NT2/D1 (cell line): ENCODE results near the gene SLC1A7.

Experiments
- DNase-seq: peaks from one replicate; pipeline ENCODE4 v3.0.0-alpha.2; 2011; ENCODE audit warnings: low read depth, low spot score
- H3K27me3 ChIP-seq: 2 replicates; pipeline ENCODE4 v1.6.0; 2011; ENCODE audit warnings: mild to moderate bottlenecking; ENCODE audit not compliant: insufficient read length, insufficient read depth
- H3K36me3 ChIP-seq: 2 replicates; pipeline ENCODE4 v1.6.1; 2011; ENCODE audit warnings: mild to moderate bottlenecking, low read length, mixed read lengths; ENCODE audit not compliant: insufficient read depth, insufficient read length
- H3K4me1 ChIP-seq: 2 replicates; pipeline ENCODE4 v1.5.1; 2011; ENCODE audit not compliant: insufficient read depth, insufficient read length
- H3K4me3 ChIP-seq: 2 replicates; pipeline ENCODE4 v1.5.1; 2011; ENCODE audit warnings: low read depth; ENCODE audit not compliant: insufficient read length
- H3K9ac ChIP-seq: 2 replicates; pipeline ENCODE4 v1.6.0; 2011; ENCODE audit warnings: low read depth; ENCODE audit not compliant: insufficient read length
- H3K9me3 ChIP-seq: 2 replicates; pipeline ENCODE4 v1.5.1; 2011; ENCODE audit warnings: mild to moderate bottlenecking, low read length; ENCODE audit not compliant: insufficient read depth
- SUZ12 ChIP-seq: IDR thresholded peaks from 2 replicates; pipeline ENCODE4 v1.6.1; 2011; ENCODE audit not compliant: insufficient read length, insufficient read depth; ENCODE audit errors: extremely low read depth
- YY1 ChIP-seq: IDR thresholded peaks from 2 replicates; pipeline ENCODE4 v1.6.1; 2011; ENCODE audit not compliant: insufficient read length, insufficient read depth
- ZNF274 ChIP-seq: IDR thresholded peaks from 2 replicates; pipeline ENCODE4 v1.6.1; 2011; ENCODE audit warnings: mild to moderate bottlenecking, low read depth, low read length

SLC1A7 gene

DNA sequence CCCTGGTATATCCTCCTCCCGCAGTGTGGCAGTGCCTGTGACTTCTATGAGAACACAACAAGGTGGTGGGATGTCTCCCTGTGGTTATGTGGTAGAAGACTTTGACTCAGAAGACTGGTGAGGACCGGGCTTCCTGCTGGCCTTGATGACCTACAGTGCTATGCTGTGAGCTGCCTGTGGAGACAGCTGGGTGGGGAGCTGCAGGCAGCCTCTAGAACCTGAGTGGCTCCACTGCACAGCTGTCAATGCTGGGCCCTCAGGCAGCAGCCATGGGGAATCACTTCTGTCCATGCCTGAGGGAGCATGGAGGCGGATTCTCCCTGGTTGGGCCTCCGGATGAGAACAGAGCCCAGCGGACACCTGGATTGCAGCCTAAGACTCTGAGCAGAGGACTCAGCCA is 14.9 kb downstream of the SLC1A7 start:
- Histone ChIP-seq H3K4me1 (peaks cover 27% of the 10 kb centered on the region), H3K9me3 (no peaks in the 10 kb centered on the region; the same call in 1 of the 2 replicates), H3K4me3 (no peak overlapping the region), H3K9ac (no peak overlapping the region), H3K27me3 (no peaks in the 10 kb centered on the region), H3K36me3 (no peaks in the 10 kb centered on the region)
- TF ChIP-seq ZNF274: no peak
- TF ChIP-seq YY1: no peak
- TF ChIP-seq SUZ12: no peak
- DNase-seq: no peak

DNA sequence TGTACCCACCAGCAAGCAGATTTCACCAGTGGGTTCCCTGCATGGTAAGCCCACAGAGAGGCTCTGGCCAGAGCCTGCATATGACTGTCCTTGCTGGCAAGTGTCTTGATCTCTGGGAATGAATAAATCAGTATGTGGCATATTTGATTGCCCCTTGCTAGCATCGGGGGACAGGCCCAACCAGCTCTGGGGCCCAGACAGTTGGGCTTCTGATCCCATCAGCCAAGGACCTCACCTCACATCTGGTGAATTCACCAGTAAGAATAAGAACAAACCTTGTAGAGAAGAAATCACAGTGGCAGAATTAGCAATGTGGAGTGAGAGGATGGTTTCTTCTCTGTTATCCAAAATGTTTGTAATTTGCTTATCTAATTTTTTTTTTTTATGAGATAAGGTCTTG is 15.9 kb downstream of the SLC1A7 start:
- no peaks in the 10 kb centered on the region for H3K27me3 ChIP-seq
- H3K4me1 ChIP-seq: peaks cover 38% of the 10 kb centered on the region
- no peak overlapping the region for H3K9ac ChIP-seq
- TF ChIP-seq YY1: no peak
- no peak for TF ChIP-seq SUZ12
- no peak for TF ChIP-seq ZNF274
- H3K9me3 ChIP-seq: no peaks in the 10 kb centered on the region; the same call in 1 of the 2 replicates
- H3K36me3 ChIP-seq: no peaks in the 10 kb centered on the region
- H3K4me3 ChIP-seq: no peak overlapping the region
- no peak for DNase-seq

DNA sequence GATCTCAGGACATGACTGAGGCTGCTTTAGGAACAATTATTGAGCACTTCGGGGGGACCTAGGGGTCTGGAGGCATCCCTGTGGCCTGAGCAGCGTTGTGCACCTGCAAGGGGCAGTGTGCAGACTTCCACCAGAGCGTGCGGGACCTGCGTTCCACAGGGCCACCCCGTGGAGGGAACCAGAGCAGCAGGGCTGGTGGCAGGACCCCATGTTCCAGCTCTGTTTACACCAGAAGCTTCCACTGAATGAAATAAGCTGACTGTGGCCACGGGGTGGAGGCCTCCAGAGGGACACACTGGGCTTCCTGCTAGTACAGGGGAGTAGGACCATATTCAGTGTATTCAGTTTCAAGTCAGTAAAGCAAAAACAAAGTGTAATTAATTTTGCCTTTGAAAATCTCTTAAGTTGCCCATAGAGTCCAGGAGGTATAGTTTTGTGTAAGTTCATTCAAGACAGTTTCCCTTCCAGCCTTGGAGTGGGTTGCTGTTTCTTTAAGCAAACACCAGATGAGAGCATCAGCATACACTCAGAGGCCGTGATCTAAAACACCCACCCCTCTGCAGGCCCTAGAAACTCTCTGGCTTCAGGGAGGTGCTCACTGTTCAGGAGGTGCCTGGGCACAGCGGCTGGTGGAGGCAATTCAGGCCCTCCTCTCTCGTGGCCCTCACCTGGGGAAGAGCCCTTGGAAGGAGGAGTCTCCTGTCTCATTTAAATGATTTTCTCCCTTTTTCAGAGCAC is 16.6 kb downstream of the SLC1A7 start:
- DNase-seq: no peak
- Histone ChIP-seq H3K4me3 (no peak overlapping the region), H3K9me3 (no peaks in the 10 kb centered on the region; the same call in 1 of the 2 replicates), H3K36me3 (no peaks in the 10 kb centered on the region), H3K27me3 (no peaks in the 10 kb centered on the region), H3K4me1 (peaks cover 43% of the 10 kb centered on the region), H3K9ac (no peak overlapping the region)
- TF ChIP-seq YY1: no peak
- TF ChIP-seq SUZ12: no peak
- no peak for TF ChIP-seq ZNF274

DNA sequence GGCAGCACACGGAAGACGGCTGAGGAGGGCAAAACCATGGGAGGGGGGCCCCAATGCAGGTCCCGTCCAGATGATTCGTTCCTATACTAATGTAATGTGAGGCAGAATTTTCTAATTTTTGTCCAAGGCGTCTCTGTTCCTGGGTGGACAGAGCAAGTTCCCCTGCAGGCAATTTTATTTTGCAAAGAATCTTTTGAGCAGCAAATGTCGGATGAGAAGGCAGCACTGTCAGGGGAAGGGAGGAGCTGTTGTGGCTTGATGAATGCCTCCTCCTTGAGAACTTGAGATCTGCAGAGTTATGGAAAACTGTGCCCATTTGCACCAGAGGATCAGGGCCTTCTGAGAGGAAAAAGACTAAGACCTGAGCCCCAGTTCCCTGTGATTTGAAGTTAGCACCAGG is 17.3 kb downstream of the SLC1A7 start:
- Histone ChIP-seq H3K4me3 (no peak overlapping the region), H3K27me3 (no peaks in the 10 kb centered on the region), H3K36me3 (no peaks in the 10 kb centered on the region), H3K4me1 (peaks cover 43% of the 10 kb centered on the region), H3K9ac (no peak overlapping the region), H3K9me3 (no peaks in the 10 kb centered on the region; the same call in 1 of the 2 replicates)
- no peak for DNase-seq
- TF ChIP-seq ZNF274 (no peak), SUZ12 (no peak), YY1 (no peak)

DNA sequence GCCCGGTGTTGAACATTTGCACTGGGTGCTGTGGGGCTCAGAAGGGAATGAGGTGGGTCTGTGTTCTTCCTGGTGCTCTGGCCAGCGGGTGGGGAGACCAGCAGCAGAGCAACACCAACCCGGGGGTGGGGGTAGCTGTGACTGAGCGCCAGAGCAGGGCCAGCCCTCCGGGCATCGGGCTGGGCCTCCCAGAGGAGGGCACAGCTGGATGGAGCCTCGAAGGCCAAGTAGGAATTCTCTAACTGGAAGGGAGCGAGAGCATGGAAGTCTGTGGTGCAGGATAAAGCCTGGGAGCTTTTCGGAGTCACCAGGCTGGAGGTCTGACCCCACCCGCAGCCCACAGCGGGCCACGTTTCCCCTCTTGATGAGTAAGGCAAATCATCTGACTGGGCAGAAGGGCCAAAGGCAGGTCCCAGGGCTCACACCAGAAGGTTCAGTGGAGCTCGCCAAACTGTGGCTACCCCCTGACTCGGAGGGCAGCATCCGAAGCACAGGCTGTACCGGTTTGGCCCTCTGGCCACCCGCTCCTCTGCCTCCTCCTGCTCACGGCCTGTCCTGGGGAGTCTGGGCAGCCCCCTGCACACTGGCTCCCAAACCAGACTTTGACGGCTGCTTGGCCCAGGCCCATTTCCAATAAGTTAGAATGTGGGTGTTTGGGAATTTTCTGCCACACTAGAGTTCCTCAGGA is 18.8 kb downstream of the SLC1A7 start:
- Histone ChIP-seq H3K27me3 (no peaks in the 10 kb centered on the region), H3K9ac (peak overlapping the region; percentile 18), H3K36me3 (no peaks in the 10 kb centered on the region), H3K9me3 (no peaks in the 10 kb centered on the region; the same call in 1 of the 2 replicates), H3K4me3 (no peak overlapping the region), H3K4me1 (peaks cover 45% of the 10 kb centered on the region)
- DNase-seq: no peak
- TF ChIP-seq ZNF274: no peak
- no peak for TF ChIP-seq SUZ12
- no peak for TF ChIP-seq YY1

DNA sequence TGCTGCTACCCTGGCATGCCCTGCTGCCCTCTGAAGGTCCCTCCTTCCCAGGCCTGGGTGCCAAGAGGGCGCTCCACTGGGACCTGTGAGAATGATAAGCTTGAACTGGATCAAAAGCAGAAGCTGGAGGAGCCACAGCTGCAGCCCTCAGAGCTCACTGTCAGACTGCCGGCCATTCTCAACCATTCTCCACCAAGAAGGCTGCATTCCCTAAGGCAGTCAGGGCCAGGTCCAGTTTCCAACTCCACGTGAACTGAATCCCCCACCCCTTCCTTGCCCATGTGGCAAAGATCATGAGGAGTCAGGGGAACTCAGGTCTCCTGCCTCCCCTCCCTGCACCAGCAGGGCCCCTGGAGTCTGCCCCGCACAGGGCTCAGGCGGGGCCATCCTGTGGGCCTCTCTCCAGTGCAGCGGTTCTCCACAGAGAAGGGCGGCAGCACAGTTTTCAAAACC is 19.5 kb downstream of the SLC1A7 start:
- Histone ChIP-seq H3K9ac (peak overlapping the region; percentile 50), H3K36me3 (no peaks in the 10 kb centered on the region), H3K9me3 (no peaks in the 10 kb centered on the region; the same call in 1 of the 2 replicates), H3K4me3 (no peak overlapping the region), H3K4me1 (peaks cover 45% of the 10 kb centered on the region), H3K27me3 (no peaks in the 10 kb centered on the region)
- TF ChIP-seq YY1: no peak
- no peak for TF ChIP-seq ZNF274
- TF ChIP-seq SUZ12: no peak
- DNase-seq: no peak
